Measurements from ENCODE around the gene RAET1E.
"Not testable (repeated sequence)": the region's sequence is repeated elsewhere in the genome, so short reads cannot be mapped to it uniquely, and the experiment has no call there.

RAET1E gene, protein sequence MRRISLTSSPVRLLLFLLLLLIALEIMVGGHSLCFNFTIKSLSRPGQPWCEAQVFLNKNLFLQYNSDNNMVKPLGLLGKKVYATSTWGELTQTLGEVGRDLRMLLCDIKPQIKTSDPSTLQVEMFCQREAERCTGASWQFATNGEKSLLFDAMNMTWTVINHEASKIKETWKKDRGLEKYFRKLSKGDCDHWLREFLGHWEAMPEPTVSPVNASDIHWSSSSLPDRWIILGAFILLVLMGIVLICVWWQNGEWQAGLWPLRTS

DNA sequence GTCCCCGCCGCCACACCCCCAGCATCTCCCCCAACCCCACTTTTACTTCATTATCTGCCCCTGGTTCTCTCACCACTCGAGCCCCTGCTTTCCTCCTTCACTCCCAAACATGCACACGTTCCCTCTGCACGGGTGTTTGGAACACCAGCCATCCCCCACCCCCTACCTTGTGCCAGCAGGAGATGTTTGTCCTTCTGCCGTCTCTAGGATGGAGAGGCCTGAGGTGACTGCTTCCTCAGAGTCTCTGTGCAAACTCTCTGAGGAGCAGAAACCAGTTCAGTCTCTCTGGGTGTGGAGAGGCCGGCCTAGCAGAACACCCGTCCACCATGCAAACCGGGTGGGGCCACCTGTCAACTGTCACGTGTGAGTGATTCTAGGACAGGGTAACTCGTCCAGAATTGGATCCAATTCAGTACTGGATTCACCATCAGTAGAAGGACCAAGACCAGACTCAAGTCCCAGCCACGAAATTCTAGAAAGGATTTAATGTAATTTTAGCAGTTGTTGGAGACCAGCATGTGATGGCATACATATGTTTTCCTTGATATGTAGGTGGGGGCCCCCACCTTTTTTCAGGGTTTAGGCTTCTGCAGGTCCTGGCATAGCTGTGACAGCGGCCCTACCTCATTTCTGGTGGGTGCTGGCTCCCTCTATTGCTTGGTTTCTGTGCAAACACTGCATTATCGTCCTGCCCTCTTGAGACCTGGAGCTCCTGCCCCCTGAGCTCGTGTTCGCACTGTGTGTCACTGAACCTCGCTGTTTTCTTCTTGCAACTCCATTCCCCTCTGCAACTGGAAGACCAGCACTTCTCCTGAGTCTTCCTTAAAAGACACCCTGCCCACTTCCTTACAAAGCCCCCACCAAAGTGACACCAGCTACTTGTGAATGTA lies at the start of gene RAET1E:
TSS of gene RAET1E (minus strand) at position 259 of the 890 bp plus-strand sequence. CDS start 7,212 bp downstream, outside the sequence.
- DNase-seq: no peak

DNA sequence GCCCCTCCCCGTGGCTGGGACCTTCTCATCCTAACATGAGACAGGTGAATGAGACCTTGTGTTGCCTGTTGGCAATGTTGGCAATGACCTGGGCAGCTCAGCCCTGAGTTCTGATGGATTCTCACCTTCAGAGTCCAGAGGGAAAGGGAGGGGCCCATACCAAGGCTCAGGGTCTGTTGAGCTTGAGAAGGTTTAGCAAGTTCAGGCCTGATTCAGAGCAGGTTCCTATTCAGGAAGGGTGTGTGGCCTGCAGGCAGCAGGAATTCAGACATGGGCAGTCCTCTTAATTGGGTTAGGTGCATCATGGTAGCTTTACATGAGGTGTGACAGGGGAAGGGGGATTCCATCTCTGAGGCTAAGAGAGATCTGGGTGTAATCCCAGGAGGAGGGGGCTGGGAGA lies 49.6 kb upstream of the RAET1E start:
- not testable (repeated sequence) for DNase-seq

DNA sequence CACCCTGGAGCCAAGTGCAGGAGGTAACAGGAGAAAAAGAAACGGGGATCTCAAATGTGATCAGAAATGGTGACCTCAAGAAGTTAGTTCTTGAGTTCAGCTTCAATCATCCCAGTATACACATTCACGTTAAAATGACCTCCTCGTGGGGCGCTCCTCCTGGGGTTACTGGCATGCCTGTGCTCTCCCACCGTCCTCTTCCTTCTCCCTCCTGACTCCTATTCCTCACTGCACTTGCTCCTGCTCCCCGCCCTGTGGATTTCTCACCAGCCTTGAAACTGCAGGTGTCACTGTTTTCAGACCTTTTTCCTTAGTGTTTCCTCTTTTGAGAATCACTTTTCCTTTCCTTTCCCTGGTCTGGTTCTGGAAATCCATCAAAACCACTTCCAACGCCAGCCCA lies 48.7 kb upstream of the RAET1E start:
- not testable (repeated sequence) for DNase-seq

DNA sequence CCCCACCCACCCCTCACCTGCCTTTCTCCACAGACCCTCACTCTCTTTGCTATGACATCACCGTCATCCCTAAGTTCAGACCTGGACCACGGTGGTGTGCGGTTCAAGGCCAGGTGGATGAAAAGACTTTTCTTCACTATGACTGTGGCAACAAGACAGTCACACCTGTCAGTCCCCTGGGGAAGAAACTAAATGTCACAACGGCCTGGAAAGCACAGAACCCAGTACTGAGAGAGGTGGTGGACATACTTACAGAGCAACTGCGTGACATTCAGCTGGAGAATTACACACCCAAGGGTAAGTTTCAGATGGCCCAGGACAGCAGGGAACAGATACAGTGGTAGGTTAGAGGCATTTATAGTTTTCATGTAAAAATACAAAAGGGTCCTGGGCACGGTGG lies 47.4 kb upstream of the RAET1E start:
- DNase-seq: not testable (repeated sequence)

DNA sequence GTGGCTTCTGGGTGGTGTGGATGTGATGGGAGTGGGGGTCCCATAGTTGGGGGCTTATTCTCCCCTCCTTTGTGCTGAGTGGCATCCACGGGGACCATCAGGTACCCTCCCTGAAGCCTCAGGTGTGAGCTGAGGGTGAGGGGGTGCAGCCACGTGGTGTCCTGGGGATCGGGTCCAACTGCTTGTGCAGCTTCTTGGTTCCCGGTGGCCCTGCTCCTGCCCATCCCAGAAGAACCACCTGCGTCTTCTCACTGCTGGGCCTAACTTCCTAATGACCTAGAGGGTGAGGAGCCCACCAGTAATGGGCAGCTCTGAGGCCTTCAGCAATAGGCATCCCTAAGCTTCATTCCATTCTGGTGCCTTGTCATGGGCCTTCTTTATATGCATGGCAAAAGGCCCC lies 45.4 kb upstream of the RAET1E start:
- not testable (repeated sequence) for DNase-seq

DNA sequence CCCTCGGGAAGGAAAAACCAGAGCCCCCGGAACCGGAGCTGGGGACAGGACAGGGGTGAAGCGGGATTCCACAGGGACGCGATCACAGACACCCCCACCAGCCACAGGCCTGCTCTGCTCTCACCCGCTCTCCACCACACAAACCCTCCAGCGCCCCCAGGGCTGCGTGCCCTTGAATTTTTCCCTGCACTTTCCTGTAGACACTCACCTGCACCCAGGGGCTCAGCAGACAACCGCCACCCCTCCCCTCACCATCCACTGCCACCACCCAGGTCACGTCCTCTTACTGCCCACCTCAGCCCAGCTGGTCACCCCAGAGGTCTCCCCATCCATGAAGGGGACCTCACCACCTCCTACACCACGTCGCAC lies 44.5 kb upstream of the RAET1E start:
- no peak for DNase-seq

DNA sequence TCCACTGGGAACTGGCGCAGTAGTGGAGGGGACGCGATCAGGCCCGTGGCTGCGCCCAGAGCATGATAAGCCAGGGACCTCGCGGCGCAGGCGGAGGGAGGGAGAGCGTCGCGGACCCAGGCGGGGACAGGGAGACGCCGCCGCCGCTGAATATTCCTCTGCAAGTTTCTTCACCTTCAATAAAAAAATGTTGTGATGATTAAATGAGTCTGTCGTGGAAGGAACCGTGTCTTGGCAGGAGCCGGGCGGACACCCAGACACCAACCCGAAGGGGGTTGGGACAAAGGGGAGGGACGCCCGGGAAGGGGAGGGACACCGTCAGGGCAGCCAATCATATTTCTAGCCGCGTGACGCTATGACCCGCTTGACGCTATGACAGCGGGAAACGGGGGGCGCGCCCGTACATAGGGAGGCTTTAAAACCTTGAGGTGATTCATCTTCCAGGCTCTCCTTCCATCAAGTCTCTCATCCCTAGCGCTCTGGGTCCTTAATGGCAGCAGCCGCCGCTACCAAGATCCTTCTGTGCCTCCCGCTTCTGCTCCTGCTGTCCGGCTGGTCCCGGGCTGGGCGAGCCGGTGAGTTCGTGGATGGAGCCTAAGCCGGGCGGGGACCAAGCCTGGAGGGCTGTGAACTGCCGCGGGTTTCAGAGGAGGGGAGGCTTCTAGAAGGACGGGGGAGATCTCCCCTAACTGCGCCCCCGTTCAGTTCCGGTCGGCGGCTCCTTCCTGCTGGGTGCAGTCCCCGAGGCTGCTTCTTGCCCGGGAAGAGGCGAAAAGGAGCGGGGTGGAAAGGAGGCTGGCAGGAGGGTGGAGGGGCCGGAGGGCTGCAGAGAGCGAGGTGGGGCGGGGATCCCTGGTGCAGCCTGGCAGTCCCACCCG lies 43.9 kb upstream of the RAET1E start, which contains the start of gene ULBP2:
TSS of gene ULBP2 (plus strand) at position 432 of the 878 bp plus-strand sequence. CDS start at position 491, 59 bp downstream.
- peak; percentile 95 for DNase-seq

DNA sequence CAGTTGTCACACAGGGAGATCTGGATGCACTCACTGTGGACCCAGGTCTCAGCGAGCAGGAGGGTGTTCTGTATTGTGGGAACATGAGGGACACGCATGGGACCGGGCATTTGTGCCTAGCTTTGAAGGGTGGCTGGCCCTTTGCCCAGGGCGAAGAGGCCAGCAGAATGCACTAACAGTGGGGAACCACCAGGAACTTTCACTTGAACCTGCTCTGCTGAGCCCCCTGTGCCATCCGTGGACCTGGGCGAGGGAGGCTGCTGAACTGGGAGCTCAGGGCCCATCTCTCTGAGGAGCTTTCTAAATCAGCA lies 42.7 kb upstream of the RAET1E start:
- DNase-seq: peak; percentile 59

DNA sequence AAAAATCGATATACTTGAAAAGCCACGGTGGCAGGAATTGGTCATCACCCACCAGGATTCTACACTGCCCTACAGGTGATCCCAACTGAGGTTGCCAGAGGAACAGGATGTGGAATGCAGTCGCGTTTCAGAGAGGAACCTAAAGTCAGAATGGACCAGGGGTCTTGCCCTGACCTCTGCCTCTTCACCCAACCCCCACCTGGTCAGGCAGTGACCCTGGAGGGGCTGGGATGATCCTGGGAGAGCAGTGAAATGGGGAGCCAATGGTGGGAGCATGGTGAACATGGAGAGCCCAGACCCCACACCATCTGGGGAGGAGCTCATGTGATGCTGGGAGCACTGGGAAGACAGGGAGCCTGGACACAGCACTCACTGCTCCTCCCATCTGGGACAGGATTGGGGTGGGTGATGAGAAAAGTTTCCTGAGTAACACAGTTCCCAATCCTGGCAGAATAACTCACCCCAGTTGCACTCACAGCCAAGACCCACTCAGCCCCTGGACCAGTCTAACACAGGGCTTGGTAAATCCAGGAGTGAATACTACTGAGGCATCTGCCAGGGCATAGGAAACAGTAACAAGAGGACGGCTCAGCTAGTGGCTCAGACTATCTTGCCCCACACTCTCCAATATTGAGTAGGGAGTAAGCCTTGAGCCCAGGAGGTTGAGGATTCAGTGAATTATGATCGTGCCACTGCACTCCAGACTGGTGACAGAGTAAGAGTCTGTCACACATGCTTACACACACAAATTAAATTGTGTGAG lies 42.2 kb upstream of the RAET1E start:
- DNase-seq: no peak

DNA sequence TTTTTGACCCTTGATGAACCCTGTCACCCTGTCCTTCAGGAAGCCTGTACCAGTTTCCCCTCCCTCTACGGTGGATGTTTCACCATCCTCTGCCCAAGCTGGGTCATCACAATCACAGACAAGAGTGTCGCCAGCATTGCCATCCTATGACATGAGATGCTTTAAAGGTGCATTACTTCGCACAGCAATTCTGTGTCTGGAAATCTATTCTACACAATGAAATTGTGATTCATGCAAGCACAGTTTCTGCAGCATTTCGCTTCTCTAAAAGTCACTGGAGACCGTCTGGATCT lies 41.4 kb upstream of the RAET1E start:
- DNase-seq: peak; percentile 54

DNA sequence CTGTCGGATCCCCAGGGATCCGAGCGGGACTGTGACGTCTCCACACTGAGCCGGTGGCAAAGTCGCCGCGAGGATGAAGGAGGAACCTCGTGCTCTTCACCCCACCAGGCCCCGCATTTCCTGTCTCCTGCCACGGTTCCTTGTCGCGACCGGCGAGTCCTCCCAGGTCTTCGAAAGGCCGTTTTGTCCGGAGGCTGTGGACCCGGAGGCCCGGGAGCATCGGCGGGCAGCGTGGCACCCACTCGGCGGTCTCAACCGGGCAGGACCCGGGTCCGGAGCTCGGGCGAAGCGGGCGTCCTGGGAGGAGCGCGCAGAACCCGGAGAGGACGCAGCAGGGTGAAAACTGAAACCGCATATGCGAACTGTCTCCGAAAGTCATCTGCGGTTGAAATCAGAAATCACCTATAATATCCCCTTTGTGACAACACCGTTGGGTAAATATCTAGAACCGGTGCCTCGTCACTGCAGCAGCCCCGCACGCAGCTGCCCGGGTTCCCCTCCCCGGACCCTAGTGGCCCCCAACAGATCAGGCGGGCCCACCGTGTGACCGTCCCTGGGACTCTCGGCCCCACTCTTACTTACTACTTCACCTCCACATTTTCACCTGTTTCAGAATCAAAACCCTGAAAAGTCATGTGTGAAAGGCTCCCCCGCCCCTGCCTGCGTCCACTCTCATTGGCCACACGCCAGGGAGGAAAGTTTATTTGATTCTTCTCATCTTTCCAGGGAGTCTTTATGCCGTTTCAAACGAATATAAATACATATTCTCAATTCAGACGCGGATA lies 40.9 kb upstream of the RAET1E start:
- DNase-seq: peak; percentile 57

DNA sequence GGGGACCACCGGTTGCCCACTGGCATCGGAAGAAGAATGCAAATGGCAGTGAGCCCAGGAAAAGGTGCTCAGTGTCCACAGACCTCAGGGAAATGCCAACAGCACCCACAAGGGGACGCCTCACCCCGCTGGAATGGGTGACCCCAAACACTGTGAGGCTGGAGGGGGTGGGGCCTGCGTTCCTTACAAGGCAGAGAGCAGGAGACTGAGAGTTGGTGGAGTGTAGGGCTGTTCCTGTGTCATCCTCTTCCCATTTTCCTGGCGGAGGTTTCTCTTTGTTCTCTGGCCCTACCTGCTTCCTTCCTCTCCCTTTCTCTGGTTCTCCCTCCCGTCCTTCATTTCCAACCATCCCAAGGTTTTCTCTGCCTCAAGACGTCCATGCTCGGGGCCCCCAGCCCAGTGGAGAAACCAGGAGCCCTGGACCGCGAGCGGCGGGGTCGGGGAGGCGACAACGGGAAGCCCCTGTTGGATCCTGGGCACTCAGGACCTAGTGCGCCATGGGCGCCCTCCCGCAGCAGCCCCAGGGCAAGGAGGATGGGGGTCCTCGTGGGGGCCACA lies 40.2 kb upstream of the RAET1E start:
- not testable (repeated sequence) for DNase-seq

DNA sequence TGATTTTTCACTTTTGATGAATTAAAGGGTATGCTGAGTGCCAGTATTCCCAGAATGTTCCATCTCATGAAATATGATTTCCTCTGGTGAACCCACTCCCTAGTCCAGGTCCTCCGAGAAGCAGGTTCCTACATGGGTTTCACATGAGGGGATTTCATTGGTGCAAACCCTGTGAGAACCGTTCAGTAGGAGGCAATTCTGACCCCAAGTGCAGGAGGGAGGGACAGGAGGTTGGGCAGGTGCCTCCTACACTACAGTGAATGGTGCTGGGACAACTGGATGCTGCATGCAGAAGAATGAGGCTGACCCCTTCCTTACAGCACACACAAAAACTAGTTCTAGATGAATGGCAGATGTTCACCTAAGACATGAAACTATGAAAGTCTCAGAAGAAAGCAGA lies 38.8 kb upstream of the RAET1E start:
- no peak for DNase-seq

DNA sequence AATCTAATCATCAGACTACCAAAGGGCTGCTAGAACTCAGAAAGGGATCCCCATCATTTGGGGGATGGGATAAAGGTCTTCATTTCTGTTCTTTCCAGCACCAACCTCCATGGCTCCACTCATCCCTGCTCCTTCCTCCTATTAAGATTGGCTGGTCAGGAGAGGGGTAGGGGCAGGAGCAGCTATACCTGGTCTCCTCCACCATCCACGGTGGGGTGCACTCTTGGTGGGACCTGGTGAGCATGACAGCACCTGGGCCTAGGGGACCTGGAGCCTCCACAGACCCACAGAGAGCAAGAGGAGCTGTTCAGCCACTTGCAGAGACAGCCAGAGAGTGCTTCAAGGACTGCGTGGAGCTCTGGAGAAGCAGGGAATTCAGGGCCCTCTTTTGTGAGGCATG lies 37.8 kb upstream of the RAET1E start:
- DNase-seq: no peak

DNA sequence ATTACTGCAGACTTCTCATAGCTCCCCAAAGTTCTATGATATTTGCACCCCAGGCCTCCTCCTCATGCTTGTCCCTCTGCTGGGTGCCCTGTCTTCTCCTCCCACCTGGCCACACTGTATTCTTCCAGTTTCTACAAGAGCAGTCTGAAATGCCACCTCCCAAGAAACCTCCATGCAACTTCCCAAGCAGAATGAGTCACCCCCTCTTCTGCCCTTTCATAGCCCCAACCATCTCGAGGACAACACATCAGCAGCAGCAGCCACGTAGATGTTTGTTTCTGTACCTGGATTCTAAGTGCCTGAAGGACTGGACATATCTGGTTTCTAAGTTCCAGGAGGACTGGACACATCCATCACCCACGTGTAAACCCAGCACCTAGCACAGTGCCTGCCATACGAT lies 37.3 kb upstream of the RAET1E start:
- no peak for DNase-seq

DNA sequence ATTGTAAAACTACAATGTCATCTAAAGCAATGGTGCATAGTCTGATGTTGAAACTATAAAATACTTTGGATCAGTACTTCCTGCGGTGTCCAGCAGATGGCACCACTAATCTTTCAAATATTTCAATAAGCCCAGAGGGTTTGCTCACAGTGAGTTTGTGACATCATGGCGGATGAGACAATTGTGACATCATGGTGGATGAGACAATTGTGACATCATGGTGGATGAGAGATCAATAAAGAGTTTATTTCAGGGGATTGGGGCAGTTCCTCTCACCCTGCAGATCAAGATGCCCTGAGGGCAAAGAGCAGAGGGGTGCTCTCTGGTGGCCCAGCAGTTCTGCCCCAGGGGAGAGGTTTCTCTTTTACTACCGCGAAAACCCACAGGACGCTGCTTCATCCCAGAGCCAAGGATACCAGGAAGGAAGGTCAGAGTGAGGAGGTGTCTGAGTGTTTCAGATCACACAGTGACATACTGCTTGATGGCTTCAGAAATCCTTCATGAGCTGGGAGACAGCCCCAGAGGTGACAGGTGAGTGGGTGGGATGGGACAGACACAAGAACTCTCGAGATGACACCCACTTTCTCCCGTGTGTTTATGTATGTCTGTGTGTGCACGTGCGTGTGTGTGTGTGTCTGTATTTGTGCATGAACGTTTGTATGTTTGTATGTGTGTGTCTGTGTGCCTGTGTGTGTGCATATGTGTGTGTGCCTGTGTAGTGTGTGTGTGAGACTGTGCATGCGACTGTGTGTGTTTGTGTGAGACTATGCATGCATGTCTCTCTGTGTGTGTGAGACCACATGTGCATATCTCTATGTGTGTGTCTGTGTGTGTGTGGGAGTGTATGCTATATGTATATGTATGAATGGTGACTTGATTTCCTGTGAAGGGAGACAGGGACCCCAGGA lies 36.6 kb upstream of the RAET1E start:
- DNase-seq: peak; percentile 94

DNA sequence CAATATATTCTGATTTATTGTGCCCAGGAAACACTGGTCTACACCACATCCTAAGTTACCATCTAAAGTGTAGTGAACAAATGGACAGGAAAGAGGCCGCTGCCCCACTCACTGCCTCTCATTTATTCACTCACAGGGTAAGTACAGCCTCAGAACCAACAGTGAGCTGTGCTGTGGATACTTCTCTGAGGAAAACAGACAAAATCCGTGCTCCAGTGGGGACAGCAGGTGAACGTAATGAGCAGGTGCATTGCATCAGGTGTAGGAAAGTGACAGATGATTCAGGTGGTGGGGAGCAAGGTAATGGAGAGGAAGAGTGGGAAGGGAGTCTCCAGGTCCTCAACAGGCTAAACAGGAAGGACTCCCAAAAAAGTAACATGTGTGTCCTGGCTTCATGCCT lies 35.5 kb upstream of the RAET1E start:
- no peak for DNase-seq

DNA sequence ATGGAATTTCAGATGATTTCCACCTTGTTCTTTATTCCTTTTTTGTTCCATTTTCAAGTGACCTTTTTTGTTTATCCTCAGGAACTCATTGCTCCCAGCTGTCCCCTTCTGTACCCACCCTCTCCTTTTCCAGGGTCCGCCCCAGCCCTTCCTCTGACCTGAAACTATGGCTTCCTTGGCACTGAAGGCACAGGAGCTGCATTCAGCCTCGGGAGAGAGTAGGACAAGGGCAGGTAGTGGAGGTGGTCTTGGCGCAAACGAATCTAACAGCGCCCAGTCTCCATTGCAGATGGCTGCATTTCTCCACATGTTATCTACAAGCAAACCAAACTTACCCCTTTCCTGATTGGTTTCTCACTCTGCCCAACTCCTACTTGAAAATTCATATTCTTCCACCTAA lies 35.1 kb upstream of the RAET1E start:
- DNase-seq: no peak

DNA sequence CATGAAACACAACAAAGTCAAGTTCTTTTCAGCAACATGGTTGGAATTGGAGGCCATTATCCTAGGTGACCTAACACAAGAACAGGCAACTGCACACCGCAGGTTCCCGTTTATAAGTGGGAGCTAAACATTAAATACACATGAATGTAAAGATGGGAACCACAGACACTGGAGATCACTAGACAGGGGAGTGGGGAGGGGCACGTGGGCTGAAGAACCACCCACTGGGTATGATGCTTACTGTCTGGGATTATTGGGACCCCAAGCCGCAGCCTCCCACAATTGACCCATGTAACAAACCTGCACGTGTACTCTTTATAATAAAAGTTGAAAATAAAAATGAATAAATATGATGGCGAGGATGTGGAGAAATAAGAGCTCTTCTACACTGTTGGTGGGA lies 33.6 kb upstream of the RAET1E start:
- no peak for DNase-seq

DNA sequence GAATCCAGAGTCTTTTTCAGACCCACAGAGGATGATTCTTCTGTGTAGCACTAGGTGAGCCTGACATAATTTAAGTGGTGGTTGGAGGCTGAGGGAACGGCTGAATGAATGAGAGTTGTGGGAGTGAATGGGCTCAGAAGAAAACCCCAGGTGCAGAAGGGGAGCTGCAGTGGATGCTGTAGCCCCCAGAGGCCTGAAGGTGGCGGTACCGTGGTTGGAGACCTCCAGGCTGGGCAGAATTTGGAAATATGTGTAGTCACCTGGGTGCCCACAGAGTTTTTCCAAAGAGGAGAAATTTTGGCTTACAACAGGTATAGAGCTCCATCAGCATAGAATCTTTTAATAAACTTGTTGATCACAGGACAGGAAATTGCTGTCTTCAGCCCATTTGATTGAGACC lies 31.5 kb upstream of the RAET1E start:
- DNase-seq: no peak
